NK-92 (cell line): Measurements from ENCODE around the gene CEACAM8.
"Not testable (repeated sequence)": the region's sequence is repeated elsewhere in the genome, so short reads cannot be mapped to it uniquely, and the experiment has no call there.

Source experiments
- DNase-seq: peaks from one replicate; lab custom pipeline; 2025; ENCODE audit not compliant: unreplicated experiment; lab: John Stamatoyannopoulos, UW

Gene CEACAM8

DNA sequence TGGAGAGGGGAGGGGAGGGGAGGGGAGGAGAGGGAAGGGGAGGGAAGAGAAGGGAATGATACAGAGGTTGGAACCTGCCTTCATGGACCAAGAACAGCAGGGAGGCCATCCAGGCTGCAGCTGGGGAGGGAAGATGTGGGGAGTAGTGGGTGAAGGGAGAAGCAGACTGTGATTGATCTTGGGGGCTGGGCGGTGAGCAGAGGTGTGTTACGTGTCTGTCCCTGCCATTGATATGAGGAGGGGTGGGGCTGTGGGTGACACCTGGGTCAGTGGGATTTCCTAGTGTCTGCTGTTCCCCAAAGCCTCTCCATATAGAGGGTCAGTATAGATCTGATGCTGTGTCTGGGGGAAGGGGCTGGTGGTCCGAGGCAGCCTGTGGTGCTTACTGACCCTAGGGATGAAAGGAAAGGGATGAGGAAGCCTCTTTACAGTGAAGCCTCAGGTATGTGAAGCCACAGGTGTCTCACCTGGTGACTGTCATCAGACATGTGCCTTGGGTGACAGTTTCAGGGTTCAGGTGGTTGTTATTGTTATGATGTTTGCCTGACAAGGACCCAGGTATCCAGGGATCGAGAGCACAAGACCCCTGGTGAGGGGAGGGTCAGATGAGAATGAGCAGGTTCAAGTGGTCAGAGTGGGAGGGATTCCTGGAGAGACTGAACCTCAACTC lies 47.8 kb downstream of the CEACAM8 start:
- DNase-seq = no peak

DNA sequence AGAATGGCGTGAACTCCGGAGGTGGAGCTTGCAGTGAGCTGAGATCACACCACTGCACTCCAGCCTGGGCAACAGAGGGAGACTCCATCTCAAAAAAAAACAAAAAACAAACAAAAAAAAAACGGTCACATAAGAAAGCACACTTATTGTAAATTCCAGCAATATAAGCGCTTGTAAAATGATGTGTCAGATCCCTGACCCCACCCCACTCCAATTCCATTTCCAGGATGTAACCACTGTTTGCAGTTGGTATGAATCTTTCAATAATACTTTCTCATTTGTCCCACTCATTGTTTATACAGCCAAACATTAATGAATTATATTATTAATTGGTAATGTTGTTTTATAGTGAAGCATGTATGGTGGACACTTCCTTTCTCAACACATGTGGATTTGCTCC lies 50.6 kb downstream of the CEACAM8 start:
- no peak for DNase-seq

DNA sequence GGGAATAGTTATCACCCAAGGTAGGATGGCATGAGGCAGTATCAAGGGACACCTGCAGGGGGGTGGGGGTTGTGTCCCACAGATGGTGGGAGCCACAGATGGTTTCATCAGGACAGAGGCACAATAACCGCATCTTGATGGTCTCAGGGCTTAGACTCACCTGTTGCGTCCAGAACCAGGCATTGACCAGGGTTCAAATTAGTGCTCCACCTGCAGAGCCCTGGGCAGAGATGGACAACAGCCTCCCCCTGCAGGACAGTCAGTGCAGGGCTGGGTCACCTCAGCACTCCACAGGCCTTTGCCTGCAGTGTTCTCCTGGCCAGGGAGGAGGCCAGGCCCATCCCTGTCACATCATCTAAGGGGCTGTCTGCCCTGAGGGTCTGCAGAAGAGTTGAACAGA lies 51.9 kb downstream of the CEACAM8 start:
- DNase-seq = no peak

DNA sequence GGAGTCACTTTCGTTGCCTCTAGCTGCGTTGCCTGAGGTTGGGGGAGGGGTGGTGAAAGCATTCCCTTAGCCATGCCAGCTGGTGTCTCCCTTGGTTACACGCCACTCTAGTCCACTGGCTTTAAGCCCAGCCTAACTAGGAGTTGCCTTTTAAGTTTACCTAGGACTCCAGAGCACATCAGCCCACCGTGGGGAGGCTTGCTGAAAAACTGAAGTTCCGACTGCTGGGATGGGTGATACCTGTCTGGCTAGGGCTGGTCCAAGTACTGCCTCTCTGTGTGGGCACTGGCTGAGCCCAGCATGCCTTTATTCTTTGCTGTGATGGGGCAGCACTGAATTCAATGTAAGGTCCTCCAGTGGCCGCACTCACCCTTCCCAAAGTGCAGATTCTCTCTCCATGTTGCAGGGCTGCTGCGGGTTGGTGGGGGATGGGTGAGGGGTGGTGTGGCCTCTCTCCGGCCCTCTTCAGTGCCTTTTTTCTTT lies 54.6 kb downstream of the CEACAM8 start:
- DNase-seq = no peak

DNA sequence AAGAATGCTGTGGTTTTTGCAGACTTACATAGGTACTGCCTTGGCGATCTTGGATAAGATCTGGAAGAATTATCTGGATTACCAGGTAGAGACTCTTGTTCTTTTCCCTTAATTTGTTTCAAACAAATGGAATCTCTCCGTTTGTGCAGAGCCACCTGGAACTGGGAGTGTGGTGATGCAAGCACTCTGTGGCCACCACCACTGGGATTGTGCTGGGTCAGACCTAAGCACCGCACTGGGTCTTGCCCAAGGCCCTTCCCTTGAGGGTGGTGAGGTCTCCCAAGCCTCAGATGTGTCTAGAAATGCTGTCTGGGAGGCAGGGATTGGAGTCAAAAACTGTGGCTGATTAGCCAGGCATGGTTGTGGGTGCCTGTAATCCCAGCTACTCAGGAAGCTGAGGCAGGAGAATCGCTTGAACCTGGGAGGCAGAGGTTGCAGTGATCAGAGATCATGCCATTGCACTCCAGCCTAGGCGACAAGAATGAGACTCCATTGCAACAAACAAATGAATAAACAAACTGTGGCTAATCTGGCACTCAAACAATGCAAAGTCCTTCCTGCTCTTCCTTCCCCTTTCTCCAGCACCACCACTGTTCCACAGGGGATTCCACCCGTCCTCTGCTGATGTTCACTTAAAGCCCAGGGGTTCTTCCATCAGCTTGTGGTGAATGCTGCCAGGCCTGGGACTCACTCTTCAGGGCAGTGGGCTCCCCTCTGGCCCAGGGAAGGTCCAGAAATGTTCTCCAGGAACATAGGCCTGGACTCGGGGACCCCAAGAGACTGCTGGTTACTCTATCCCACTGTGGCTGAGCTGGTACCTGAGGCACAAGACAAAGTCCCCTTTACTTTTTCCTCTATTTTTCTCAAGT lies 55.6 kb downstream of the CEACAM8 start:
- no peak for DNase-seq

DNA sequence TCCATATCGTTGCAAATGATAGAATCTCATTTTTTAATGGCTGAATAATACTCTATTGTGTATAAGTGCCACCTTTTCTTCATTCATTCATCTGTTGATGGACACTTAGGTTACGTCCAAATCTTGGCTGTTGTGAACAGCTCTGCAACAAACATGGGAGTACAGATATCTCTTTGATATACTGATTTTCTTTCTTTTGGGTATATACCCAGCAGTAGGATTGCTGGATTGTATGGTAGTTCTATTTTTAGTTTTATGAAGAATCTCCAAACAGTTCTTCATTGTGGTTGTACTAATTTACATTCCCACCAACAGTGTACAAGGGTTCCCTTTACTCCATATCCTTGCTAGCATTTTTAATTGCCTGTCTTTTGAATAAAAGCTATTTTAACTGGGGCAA lies 59.4 kb downstream of the CEACAM8 start:
- not testable (repeated sequence) for DNase-seq

DNA sequence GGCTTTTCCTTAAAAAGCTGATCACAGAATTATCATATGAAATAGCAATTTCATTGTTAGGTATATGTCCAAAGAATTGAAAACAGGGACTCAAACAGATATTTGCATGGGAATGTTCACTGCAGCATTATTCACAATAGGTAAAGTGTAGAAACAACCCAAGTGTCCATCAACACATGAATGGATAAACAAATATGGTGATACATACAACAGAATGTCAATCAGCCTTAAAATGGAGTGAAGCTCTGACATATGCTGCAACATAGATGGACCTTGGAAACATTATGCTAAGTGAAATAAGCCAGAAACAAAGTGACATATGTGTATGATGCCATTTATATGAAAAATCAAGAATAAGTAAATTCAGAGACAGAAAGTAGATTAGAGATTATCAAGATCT lies 60.3 kb downstream of the CEACAM8 start:
- DNase-seq = no peak

DNA sequence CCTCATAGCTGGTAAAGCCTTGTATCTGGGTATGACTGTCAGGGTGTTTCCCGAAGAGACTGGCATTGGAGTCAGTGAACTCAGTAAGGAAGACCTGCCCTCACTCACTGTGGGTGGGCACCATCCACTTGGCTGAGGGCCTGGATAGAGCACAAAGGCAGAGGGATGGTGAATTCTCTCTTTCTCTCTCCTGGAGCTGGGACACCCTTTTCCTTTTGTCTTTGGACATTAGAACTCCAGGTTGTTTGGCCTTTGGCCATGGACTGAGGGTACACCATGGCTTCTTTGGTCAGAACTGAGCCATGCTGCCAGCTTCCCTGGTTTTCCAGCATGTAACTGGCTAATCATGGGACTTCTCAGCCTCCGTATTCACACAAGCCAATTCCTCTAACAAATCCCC lies 61.8 kb downstream of the CEACAM8 start:
- DNase-seq = no peak

DNA sequence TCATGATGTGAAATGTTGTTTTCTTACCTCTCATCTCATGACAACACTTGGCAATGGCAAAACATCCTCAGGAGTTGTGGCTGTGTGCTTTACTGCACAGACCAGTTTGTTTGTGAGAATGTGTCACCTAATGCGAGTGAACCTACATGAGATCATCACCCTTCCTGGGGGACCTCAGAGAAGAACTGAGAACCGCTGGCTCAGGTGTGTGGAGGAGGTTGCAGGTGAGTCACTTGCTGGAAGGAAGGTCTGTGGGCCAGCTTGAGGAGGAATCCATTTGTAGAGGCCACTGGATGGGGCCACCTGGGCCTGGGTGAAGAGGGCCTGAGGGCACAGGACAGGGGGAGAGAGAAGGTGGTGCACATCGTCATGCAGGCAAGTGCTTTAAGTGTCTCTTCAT lies 63.4 kb downstream of the CEACAM8 start:
- DNase-seq = no peak
